Astrocyte (in vitro differentiated cells and primary cell): ENCODE results near the gene RGS19. TPM values are rescaled to one million over a fixed set of nuclear protein-coding genes. Genes with fewer than 3 reads are reported as not detected.

Experiments used
- DNase-seq: peaks from one replicate; pipeline ENCODE4 v3.0.0-alpha.2; 2010; ENCODE audit warnings: low read depth
- FAIRE-seq: peaks from 2 replicates; lab custom pipeline; 2011; peaks lifted over from hg19 to GRCh38; lab: Jason Lieb, UNC
- H2AFZ ChIP-seq: 2 replicates; pipeline ENCODE4 v1.6.0; 2012; ENCODE audit warnings: low read depth, low read length, inconsistent platforms
- H3K27ac ChIP-seq: 2 replicates; pipeline ENCODE4 v1.5.1; 2011; ENCODE audit warnings: low read depth, low read length, inconsistent platforms
- H3K27me3 ChIP-seq: 2 replicates; pipeline ENCODE4 v1.6.0; 2011; ENCODE audit warnings: low read length, inconsistent platforms; ENCODE audit not compliant: insufficient read depth
- H3K36me3 ChIP-seq: 2 replicates; pipeline ENCODE4 v1.5.1; 2011; ENCODE audit warnings: low read length, inconsistent platforms; ENCODE audit not compliant: insufficient read depth
- H3K4me1 ChIP-seq: 2 replicates; pipeline ENCODE4 v1.5.1; 2011; ENCODE audit warnings: low read length, inconsistent platforms; ENCODE audit not compliant: insufficient read depth
- H3K4me2 ChIP-seq: 2 replicates; pipeline ENCODE4 v1.6.0; 2012; ENCODE audit warnings: low read length, inconsistent platforms
- H3K4me3 ChIP-seq: 2 replicates; pipeline ENCODE4 v1.5.1; 2011; ENCODE audit warnings: low read depth, mild to moderate bottlenecking, low read length, inconsistent platforms; ENCODE audit not compliant: insufficient read depth
- H3K79me2 ChIP-seq: 2 replicates; pipeline ENCODE4 v1.6.0; 2012; ENCODE audit warnings: mild to moderate bottlenecking, low read length, inconsistent platforms; ENCODE audit not compliant: insufficient read depth
- H3K9ac ChIP-seq: 2 replicates; pipeline ENCODE4 v1.6.0; 2012; ENCODE audit warnings: mild to moderate bottlenecking, low read length, inconsistent platforms
- H3K9me3 ChIP-seq: 2 replicates; pipeline ENCODE4 v1.5.1; 2012; ENCODE audit warnings: low read depth, mild to moderate bottlenecking, low read length, inconsistent platforms; ENCODE audit not compliant: insufficient read depth
- H4K20me1 ChIP-seq: 2 replicates; pipeline ENCODE4 v1.6.0; 2012; ENCODE audit warnings: low read length, inconsistent platforms; ENCODE audit not compliant: insufficient read depth
- H3K27ac Mint-ChIP-seq: one replicate; pipeline ENCODE4 v1.8.0; 2021; ENCODE audit warnings: mild to moderate bottlenecking, mixed read lengths; ENCODE audit not compliant: unreplicated experiment
- H3K27me3 Mint-ChIP-seq: one replicate; pipeline ENCODE4 v1.8.0; 2021; ENCODE audit warnings: low read depth, mixed read lengths; ENCODE audit not compliant: unreplicated experiment
- H3K36me3 Mint-ChIP-seq: one replicate; pipeline ENCODE4 v1.8.0; 2021; ENCODE audit warnings: low read depth, mixed read lengths; ENCODE audit not compliant: unreplicated experiment
- H3K4me1 Mint-ChIP-seq: one replicate; pipeline ENCODE4 v1.8.0; 2021; ENCODE audit warnings: low read depth, mixed read lengths; ENCODE audit not compliant: unreplicated experiment
- H3K4me3 Mint-ChIP-seq: one replicate; pipeline ENCODE4 v1.8.0; 2021; ENCODE audit warnings: mild to moderate bottlenecking, moderate library complexity, mixed read lengths; ENCODE audit not compliant: unreplicated experiment
- H3K9me3 Mint-ChIP-seq: one replicate; pipeline ENCODE4 v1.8.0; 2021; ENCODE audit warnings: mild to moderate bottlenecking, mixed read lengths; ENCODE audit not compliant: unreplicated experiment
- CTCF ChIP-seq: IDR thresholded peaks from 2 replicates; pipeline ENCODE4 v1.5.1; 2011; ENCODE audit warnings: low read depth, mild to moderate bottlenecking, inconsistent platforms, low read length, moderate library complexity; ENCODE audit not compliant: insufficient read depth
- EZH2 ChIP-seq: IDR thresholded peaks from 2 replicates; pipeline ENCODE4 v1.6.1; 2012; ENCODE audit warnings: mild to moderate bottlenecking, low read length, inconsistent platforms; ENCODE audit not compliant: insufficient read depth
- total RNA-seq: library from RNA; stranded (reverse); gene quantifications from 2 replicates; pipeline ENCODE4 v1.2.1, GENCODE V29; 2021

RGS19 gene
- total RNA-seq, 1 donor from 2014 or later: 18.3 TPM

- peaks cover 6% of the 10 kb centered on the region for H3K36me3 Mint-ChIP-seq
- peaks cover 26% of the 10 kb centered on the region for H3K27me3 Mint-ChIP-seq
- Histone ChIP-seq H4K20me1 (no peaks in the 10 kb centered on the region), H3K4me3 (no peak overlapping the region), H3K27ac (no peak overlapping the region), H2AFZ (no peak overlapping the region), H3K27me3 (peaks cover 14% of the 10 kb centered on the region), H3K4me1 (no peaks in the 10 kb centered on the region), H3K4me2 (no peak overlapping the region), H3K36me3 (no peaks in the 10 kb centered on the region), H3K79me2 (no peaks in the 10 kb centered on the region), H3K9me3 (no peaks in the 10 kb centered on the region), H3K9ac (no peak overlapping the region)
- peaks cover 2% of the 10 kb centered on the region for H3K4me1 Mint-ChIP-seq
- FAIRE-seq (no peak), DNase-seq (no peak)
- no peaks in the 10 kb centered on the region for H3K9me3 Mint-ChIP-seq
- no peak overlapping the region for H3K27ac Mint-ChIP-seq
- no peak overlapping the region for H3K4me3 Mint-ChIP-seq
- TF ChIP-seq CTCF (no peak), EZH2 (no peak)
These were observed 16.6 kb upstream of the RGS19 start for GRCh38 chr20:64095927-64096326.

GRCh38 chr20:64095455-64095854, 16.1 kb upstream of the RGS19 start:
- no peak overlapping the region for H3K4me2 ChIP-seq
- H3K9ac ChIP-seq: no peak overlapping the region
- Mint-ChIP-seq H3K36me3 (peaks cover 6% of the 10 kb centered on the region), H3K27me3 (peaks cover 21% of the 10 kb centered on the region), H3K4me1 (peaks cover 2% of the 10 kb centered on the region), H3K27ac (no peak overlapping the region), H3K9me3 (no peaks in the 10 kb centered on the region), H3K4me3 (no peak overlapping the region)
- H2AFZ ChIP-seq: no peak overlapping the region
- H3K36me3 ChIP-seq: no peaks in the 10 kb centered on the region
- peaks cover 9% of the 10 kb centered on the region for H3K27me3 ChIP-seq
- no peaks in the 10 kb centered on the region for H3K79me2 ChIP-seq
- no peak for FAIRE-seq
- H3K4me1 ChIP-seq: no peaks in the 10 kb centered on the region
- TF ChIP-seq EZH2 (no peak), CTCF (no peak)
- no peaks in the 10 kb centered on the region for H3K9me3 ChIP-seq
- H3K4me3 ChIP-seq: no peak overlapping the region
- no peak for DNase-seq
- H4K20me1 ChIP-seq: no peaks in the 10 kb centered on the region
- H3K27ac ChIP-seq: no peak overlapping the region

- no peaks in the 10 kb centered on the region for H3K9me3 Mint-ChIP-seq
- FAIRE-seq (no peak), DNase-seq (no peak)
- H3K27ac Mint-ChIP-seq: no peak overlapping the region
- Histone ChIP-seq H3K9ac (no peak overlapping the region), H3K4me3 (no peak overlapping the region), H3K27me3 (peaks cover 15% of the 10 kb centered on the region), H4K20me1 (peaks cover 4% of the 10 kb centered on the region), H2AFZ (no peak overlapping the region), H3K4me1 (no peaks in the 10 kb centered on the region), H3K79me2 (no peaks in the 10 kb centered on the region), H3K36me3 (no peaks in the 10 kb centered on the region), H3K4me2 (no peak overlapping the region), H3K27ac (no peak overlapping the region), H3K9me3 (no peaks in the 10 kb centered on the region)
- H3K4me1 Mint-ChIP-seq: peaks cover 2% of the 10 kb centered on the region
- no peak for TF ChIP-seq EZH2
- TF ChIP-seq CTCF: no peak
- peaks cover 2% of the 10 kb centered on the region for H3K36me3 Mint-ChIP-seq
- H3K27me3 Mint-ChIP-seq: peaks cover 34% of the 10 kb centered on the region
- no peak overlapping the region for H3K4me3 Mint-ChIP-seq
These were observed 13.7 kb upstream of the RGS19 start for GRCh38 chr20:64093013-64093503.
